ENCODE measurements around the gene RB1. TPM values are rescaled to one million over a fixed set of nuclear protein-coding genes. Genes with fewer than 3 reads are reported as not detected.

The RB1 gene
- total and polyA plus RNA-seq, 2 experiments from 2014 or later = 19.5 to 22.3 TPM

DNA sequence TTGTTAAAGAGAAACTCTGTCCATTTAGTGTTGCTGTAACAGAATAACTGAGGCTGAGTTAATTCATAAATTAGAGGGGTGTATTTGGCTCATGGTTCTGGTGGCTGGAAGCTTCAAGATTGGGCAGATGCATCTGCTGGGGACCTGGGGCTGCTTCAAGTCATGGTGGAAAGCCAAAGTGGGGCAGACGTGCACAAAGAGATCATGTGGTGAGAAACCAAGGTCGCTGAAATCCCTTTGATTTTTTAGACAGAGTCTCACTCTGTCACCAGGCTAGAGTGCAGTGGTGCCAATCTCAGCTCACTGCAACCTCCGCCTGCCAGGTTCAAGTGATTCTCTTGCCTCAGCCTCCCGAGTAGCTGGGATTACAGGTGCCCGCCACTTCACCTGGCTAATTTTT, 183.3 kb downstream of the RB1 start:
- H3K27me3 ChIP-seq (ENCODE audit: insufficient read depth) = no peaks in the 10 kb centered on the region
- peaks cover 2% of the 10 kb centered on the region; the same call in 2 of the 3 replicates for H3K4me1 Mint-ChIP-seq
- TF ChIP-seq NANOG (IDR thresholded peaks at IDR 0.05; ENCODE audit: borderline replicate concordance) (no peak), EZH2phosphoT487 (IDR thresholded peaks at IDR 0.05; ENCODE audit: unreplicated experiment) (no peak), ZNF114 (CRISPR knock-in tag; IDR thresholded peaks at IDR 0.05) (no peak), POLR2AphosphoS5 (IDR thresholded peaks at IDR 0.05; ENCODE audit: low read depth) (no peak), STAT1 (IDR thresholded peaks at IDR 0.05; ENCODE audit: unreplicated experiment) (no peak), ZNF331 (CRISPR knock-in tag; IDR thresholded peaks at IDR 0.05; ENCODE audit: low read depth) (no peak), CREB1 (CRISPR knock-in tag; IDR thresholded peaks at IDR 0.05; ENCODE audit: low read depth) (no peak), EZH2 (IDR thresholded peaks at IDR 0.05; ENCODE audit: low read depth, unreplicated experiment) (no peak), JUNB (IDR thresholded peaks at IDR 0.05; ENCODE audit: unreplicated experiment) (no peak)
- TF ChIP-seq, protein P1, sequence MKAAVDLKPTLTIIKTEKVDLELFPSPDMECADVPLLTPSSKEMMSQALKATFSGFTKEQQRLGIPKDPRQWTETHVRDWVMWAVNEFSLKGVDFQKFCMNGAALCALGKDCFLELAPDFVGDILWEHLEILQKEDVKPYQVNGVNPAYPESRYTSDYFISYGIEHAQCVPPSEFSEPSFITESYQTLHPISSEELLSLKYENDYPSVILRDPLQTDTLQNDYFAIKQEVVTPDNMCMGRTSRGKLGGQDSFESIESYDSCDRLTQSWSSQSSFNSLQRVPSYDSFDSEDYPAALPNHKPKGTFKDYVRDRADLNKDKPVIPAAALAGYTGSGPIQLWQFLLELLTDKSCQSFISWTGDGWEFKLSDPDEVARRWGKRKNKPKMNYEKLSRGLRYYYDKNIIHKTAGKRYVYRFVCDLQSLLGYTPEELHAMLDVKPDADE (IDR thresholded peaks at IDR 0.05) = no peak
- TF ChIP-seq, protein P2, sequence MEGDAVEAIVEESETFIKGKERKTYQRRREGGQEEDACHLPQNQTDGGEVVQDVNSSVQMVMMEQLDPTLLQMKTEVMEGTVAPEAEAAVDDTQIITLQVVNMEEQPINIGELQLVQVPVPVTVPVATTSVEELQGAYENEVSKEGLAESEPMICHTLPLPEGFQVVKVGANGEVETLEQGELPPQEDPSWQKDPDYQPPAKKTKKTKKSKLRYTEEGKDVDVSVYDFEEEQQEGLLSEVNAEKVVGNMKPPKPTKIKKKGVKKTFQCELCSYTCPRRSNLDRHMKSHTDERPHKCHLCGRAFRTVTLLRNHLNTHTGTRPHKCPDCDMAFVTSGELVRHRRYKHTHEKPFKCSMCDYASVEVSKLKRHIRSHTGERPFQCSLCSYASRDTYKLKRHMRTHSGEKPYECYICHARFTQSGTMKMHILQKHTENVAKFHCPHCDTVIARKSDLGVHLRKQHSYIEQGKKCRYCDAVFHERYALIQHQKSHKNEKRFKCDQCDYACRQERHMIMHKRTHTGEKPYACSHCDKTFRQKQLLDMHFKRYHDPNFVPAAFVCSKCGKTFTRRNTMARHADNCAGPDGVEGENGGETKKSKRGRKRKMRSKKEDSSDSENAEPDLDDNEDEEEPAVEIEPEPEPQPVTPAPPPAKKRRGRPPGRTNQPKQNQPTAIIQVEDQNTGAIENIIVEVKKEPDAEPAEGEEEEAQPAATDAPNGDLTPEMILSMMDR (conservative IDR thresholded peaks at IDR 0.05; ENCODE audit: low read depth in 2 of 2) = no peak
- TF ChIP-seq, protein P3, sequence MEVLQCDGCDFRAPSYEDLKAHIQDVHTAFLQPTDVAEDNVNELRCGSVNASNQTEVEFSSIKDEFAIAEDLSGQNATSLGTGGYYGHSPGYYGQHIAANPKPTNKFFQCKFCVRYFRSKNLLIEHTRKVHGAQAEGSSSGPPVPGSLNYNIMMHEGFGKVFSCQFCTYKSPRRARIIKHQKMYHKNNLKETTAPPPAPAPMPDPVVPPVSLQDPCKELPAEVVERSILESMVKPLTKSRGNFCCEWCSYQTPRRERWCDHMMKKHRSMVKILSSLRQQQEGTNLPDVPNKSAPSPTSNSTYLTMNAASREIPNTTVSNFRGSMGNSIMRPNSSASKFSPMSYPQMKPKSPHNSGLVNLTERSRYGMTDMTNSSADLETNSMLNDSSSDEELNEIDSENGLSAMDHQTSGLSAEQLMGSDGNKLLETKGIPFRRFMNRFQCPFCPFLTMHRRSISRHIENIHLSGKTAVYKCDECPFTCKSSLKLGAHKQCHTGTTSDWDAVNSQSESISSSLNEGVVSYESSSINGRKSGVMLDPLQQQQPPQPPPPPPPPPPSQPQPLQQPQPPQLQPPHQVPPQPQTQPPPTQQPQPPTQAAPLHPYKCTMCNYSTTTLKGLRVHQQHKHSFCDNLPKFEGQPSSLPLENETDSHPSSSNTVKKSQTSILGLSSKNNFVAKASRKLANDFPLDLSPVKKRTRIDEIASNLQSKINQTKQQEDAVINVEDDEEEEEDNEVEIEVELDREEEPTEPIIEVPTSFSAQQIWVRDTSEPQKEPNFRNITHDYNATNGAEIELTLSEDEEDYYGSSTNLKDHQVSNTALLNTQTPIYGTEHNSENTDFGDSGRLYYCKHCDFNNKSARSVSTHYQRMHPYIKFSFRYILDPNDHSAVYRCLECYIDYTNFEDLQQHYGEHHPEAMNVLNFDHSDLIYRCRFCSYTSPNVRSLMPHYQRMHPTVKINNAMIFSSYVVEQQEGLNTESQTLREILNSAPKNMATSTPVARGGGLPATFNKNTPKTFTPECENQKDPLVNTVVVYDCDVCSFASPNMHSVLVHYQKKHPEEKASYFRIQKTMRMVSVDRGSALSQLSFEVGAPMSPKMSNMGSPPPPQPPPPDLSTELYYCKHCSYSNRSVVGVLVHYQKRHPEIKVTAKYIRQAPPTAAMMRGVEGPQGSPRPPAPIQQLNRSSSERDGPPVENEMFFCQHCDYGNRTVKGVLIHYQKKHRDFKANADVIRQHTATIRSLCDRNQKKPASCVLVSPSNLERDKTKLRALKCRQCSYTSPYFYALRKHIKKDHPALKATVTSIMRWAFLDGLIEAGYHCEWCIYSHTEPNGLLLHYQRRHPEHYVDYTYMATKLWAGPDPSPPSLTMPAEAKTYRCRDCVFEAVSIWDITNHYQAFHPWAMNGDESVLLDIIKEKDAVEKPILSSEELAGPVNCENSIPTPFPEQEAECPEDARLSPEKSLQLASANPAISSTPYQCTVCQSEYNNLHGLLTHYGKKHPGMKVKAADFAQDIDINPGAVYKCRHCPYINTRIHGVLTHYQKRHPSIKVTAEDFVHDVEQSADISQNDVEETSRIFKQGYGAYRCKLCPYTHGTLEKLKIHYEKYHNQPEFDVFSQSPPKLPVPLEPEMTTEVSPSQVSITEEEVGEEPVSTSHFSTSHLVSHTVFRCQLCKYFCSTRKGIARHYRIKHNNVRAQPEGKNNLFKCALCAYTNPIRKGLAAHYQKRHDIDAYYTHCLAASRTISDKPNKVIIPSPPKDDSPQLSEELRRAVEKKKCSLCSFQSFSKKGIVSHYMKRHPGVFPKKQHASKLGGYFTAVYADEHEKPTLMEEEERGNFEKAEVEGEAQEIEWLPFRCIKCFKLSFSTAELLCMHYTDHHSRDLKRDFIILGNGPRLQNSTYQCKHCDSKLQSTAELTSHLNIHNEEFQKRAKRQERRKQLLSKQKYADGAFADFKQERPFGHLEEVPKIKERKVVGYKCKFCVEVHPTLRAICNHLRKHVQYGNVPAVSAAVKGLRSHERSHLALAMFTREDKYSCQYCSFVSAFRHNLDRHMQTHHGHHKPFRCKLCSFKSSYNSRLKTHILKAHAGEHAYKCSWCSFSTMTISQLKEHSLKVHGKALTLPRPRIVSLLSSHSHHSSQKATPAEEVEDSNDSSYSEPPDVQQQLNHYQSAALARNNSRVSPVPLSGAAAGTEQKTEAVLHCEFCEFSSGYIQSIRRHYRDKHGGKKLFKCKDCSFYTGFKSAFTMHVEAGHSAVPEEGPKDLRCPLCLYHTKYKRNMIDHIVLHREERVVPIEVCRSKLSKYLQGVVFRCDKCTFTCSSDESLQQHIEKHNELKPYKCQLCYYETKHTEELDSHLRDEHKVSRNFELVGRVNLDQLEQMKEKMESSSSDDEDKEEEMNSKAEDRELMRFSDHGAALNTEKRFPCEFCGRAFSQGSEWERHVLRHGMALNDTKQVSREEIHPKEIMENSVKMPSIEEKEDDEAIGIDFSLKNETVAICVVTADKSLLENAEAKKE (CRISPR knock-in tag; IDR thresholded peaks at IDR 0.05) = no peak
- TF ChIP-seq, protein P4, sequence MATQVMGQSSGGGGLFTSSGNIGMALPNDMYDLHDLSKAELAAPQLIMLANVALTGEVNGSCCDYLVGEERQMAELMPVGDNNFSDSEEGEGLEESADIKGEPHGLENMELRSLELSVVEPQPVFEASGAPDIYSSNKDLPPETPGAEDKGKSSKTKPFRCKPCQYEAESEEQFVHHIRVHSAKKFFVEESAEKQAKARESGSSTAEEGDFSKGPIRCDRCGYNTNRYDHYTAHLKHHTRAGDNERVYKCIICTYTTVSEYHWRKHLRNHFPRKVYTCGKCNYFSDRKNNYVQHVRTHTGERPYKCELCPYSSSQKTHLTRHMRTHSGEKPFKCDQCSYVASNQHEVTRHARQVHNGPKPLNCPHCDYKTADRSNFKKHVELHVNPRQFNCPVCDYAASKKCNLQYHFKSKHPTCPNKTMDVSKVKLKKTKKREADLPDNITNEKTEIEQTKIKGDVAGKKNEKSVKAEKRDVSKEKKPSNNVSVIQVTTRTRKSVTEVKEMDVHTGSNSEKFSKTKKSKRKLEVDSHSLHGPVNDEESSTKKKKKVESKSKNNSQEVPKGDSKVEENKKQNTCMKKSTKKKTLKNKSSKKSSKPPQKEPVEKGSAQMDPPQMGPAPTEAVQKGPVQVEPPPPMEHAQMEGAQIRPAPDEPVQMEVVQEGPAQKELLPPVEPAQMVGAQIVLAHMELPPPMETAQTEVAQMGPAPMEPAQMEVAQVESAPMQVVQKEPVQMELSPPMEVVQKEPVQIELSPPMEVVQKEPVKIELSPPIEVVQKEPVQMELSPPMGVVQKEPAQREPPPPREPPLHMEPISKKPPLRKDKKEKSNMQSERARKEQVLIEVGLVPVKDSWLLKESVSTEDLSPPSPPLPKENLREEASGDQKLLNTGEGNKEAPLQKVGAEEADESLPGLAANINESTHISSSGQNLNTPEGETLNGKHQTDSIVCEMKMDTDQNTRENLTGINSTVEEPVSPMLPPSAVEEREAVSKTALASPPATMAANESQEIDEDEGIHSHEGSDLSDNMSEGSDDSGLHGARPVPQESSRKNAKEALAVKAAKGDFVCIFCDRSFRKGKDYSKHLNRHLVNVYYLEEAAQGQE (IDR thresholded peaks at IDR 0.05; ENCODE audit: unreplicated experiment) = no peak
- H3K27me3 Mint-ChIP-seq (ENCODE audit: insufficient read depth, low read depth, poor library complexity) = peaks cover 3% of the 10 kb centered on the region
- no peak overlapping the region for H3K27ac ChIP-seq (ENCODE audit: low read depth)
- H3K4me2 ChIP-seq = no peak overlapping the region
- H3K36me3 ChIP-seq (ENCODE audit: insufficient read depth) = no peaks in the 10 kb centered on the region
- H2AFZ ChIP-seq = no peak overlapping the region
- 0 out of 3 replicates have a peak, but pooled peaks cover 3% of the 10 kb centered on the region for H3K9me3 Mint-ChIP-seq
- H4K20me1 ChIP-seq (replicated peaks; ENCODE audit: insufficient read depth) = 0 out of 2 replicates have a peak, but pooled peaks cover 6% of the 10 kb centered on the region
- no peaks in the 10 kb centered on the region for H3K4me1 ChIP-seq (ENCODE audit: insufficient read depth)
- H3K79me2 ChIP-seq (replicated peaks; ENCODE audit: insufficient read depth) = no peaks in the 10 kb centered on the region
- H3K36me3 Mint-ChIP-seq (ENCODE audit: low read depth) = peaks cover 21% of the 10 kb centered on the region
- H3K4me3 ChIP-seq = no peak overlapping the region
- H3K9me2 ChIP-seq (ENCODE audit: insufficient read depth) = no peaks in the 10 kb centered on the region
- DNase-seq (ENCODE audit: low spot score) (no peak), ATAC-seq (no peak)
- H3K4me3 Mint-ChIP-seq = no peak overlapping the region
- H3F3A ChIP-seq (replicated peaks; ENCODE audit: low read depth) = no peaks in the 10 kb centered on the region
- H3K27ac Mint-ChIP-seq = no peak overlapping the region

Measured in GM23338 (cell line).